ENCODE measurements around the gene EPG5.

Gene EPG5

GRCh38 chr18:45923138-45923537 lies 44.0 kb downstream of the EPG5 start:
- no peak overlapping the region for H3K4me2 ChIP-seq (ENCODE audit: low read depth, low read length, poor library complexity, severe bottlenecking)
- H3K9me3 ChIP-seq (ENCODE audit: insufficient read depth, low read length): no peaks in the 10 kb centered on the region
- H3K9ac ChIP-seq (ENCODE audit: low read length): no peak overlapping the region
- no peaks in the 10 kb centered on the region for H3K9me2 ChIP-seq (replicated peaks; ENCODE audit: insufficient read depth, low read length)
- H3K79me2 ChIP-seq (ENCODE audit: insufficient read depth, low read length): no peaks in the 10 kb centered on the region
- H3K27me3 ChIP-seq (ENCODE audit: low read length): no peaks in the 10 kb centered on the region
- no peaks in the 10 kb centered on the region for H4K20me1 ChIP-seq (ENCODE audit: low read depth, low read length)
- no peak for TF ChIP-seq CTCF (IDR thresholded peaks at IDR 0.05; ENCODE audit: insufficient read depth, low read length, poor library complexity, severe bottlenecking)
- no peak overlapping the region for H3K4me3 ChIP-seq (ENCODE audit: insufficient read depth, low read length, poor library complexity, severe bottlenecking)
- H3K27ac ChIP-seq (ENCODE audit: low read depth, low read length): no peak overlapping the region
- no peak overlapping the region for H2AFZ ChIP-seq (ENCODE audit: low read depth, low read length, severe bottlenecking)
- H3K36me3 ChIP-seq (ENCODE audit: low read length): peaks cover 17% of the 10 kb centered on the region; the same call in 1 of the 2 replicates
- no peaks in the 10 kb centered on the region for H3F3A ChIP-seq (ENCODE audit: insufficient read depth)

- Histone ChIP-seq H3K27me3 (ENCODE audit: low read length) (no peaks in the 10 kb centered on the region), H3K79me2 (ENCODE audit: insufficient read depth, low read length) (no peaks in the 10 kb centered on the region), H3K36me3 (ENCODE audit: low read length) (peaks cover 13% of the 10 kb centered on the region; the same call in 1 of the 2 replicates), H3F3A (ENCODE audit: insufficient read depth) (no peaks in the 10 kb centered on the region), H3K27ac (ENCODE audit: low read depth, low read length) (no peak overlapping the region), H3K9me2 (replicated peaks; ENCODE audit: insufficient read depth, low read length) (no peaks in the 10 kb centered on the region), H3K9me3 (ENCODE audit: insufficient read depth, low read length) (no peaks in the 10 kb centered on the region), H3K9ac (ENCODE audit: low read length) (no peak overlapping the region), H4K20me1 (ENCODE audit: low read depth, low read length) (no peaks in the 10 kb centered on the region), H3K4me3 (ENCODE audit: insufficient read depth, low read length, poor library complexity, severe bottlenecking) (no peak overlapping the region), H3K4me2 (ENCODE audit: low read depth, low read length, poor library complexity, severe bottlenecking) (no peak overlapping the region), H2AFZ (ENCODE audit: low read depth, low read length, severe bottlenecking) (no peak overlapping the region)
- TF ChIP-seq CTCF (IDR thresholded peaks at IDR 0.05; ENCODE audit: insufficient read depth, low read length, poor library complexity, severe bottlenecking) (no peak), EZH2phosphoT487 (conservative IDR thresholded peaks at IDR 0.05; ENCODE audit: low read length) (no peak)
Observed at GRCh38 chr18:45920367-45920766, 46.8 kb downstream of the EPG5 start.

- H3K79me2 ChIP-seq (ENCODE audit: insufficient read depth, low read length): no peaks in the 10 kb centered on the region
- H3F3A ChIP-seq (ENCODE audit: insufficient read depth): no peaks in the 10 kb centered on the region
- no peak overlapping the region for H3K9ac ChIP-seq (ENCODE audit: low read length)
- H3K27me3 ChIP-seq (ENCODE audit: low read length): no peaks in the 10 kb centered on the region
- no peak overlapping the region for H2AFZ ChIP-seq (ENCODE audit: low read depth, low read length, severe bottlenecking)
- H3K4me2 ChIP-seq (ENCODE audit: low read depth, low read length, poor library complexity, severe bottlenecking): no peak overlapping the region
- TF ChIP-seq EZH2phosphoT487 (conservative IDR thresholded peaks at IDR 0.05; ENCODE audit: low read length) (no peak), CTCF (IDR thresholded peaks at IDR 0.05; ENCODE audit: insufficient read depth, low read length, poor library complexity, severe bottlenecking) (no peak)
- peaks cover 9% of the 10 kb centered on the region; the same call in 1 of the 2 replicates for H3K36me3 ChIP-seq (ENCODE audit: low read length)
- no peaks in the 10 kb centered on the region for H3K9me2 ChIP-seq (replicated peaks; ENCODE audit: insufficient read depth, low read length)
- no peak overlapping the region for H3K27ac ChIP-seq (ENCODE audit: low read depth, low read length)
- no peak overlapping the region for H3K4me3 ChIP-seq (ENCODE audit: insufficient read depth, low read length, poor library complexity, severe bottlenecking)
- no peaks in the 10 kb centered on the region for H4K20me1 ChIP-seq (ENCODE audit: low read depth, low read length)
- H3K9me3 ChIP-seq (ENCODE audit: insufficient read depth, low read length): no peaks in the 10 kb centered on the region
Observed at GRCh38 chr18:45916302-45916701, 50.8 kb downstream of the EPG5 start.
